Spinal cord (tissue), 10 donors: ENCODE data around the gene TMEM69. TPM values are rescaled to one million over a fixed set of nuclear protein-coding genes. Genes with fewer than 3 reads are reported as not detected.
"Not testable (repeated sequence)": the region's sequence is repeated elsewhere in the genome, so short reads cannot be mapped to it uniquely, and the experiment has no call there.

Source experiments
- DNase-seq, 6 donors: peaks; one replicate each; pipeline versions ENCODE4 v3.0.0 to v3.0.0-alpha.2; 2013 to 2015; ENCODE audit warnings: low spot score in 6 of 6, low read depth in 4 of 6
- H3K27ac ChIP-seq: one replicate; pipeline ENCODE4 v1.5.1; 2013; ENCODE audit warnings: low read depth, low read length, control low read depth
- H3K27me3 ChIP-seq: one replicate; pipeline ENCODE4 v1.6.1; 2013; ENCODE audit warnings: low read length; ENCODE audit not compliant: control insufficient read depth, insufficient read depth
- H3K36me3 ChIP-seq: one replicate; pipeline ENCODE4 v1.6.1; 2013; ENCODE audit warnings: low read length; ENCODE audit not compliant: control insufficient read depth, insufficient read depth
- H3K4me1 ChIP-seq: one replicate; pipeline ENCODE4 v1.6.1; 2013; ENCODE audit warnings: low read length; ENCODE audit not compliant: control insufficient read depth, insufficient read depth
- H3K4me3 ChIP-seq: one replicate; pipeline ENCODE4 v1.5.1; 2013; ENCODE audit warnings: low read depth, low read length, control low read depth
- H3K9me3 ChIP-seq: one replicate; pipeline ENCODE4 v1.6.1; 2013; ENCODE audit warnings: low read length; ENCODE audit not compliant: control insufficient read depth, insufficient read depth
- WGBS: methylation state at CpG from one replicate; pipeline ENCODE4 v1.1.5; 2013; ENCODE audit warnings: missing lambda C conversion rate; ENCODE audit not compliant: insufficient coverage; 5-methylcytosine and 5-hydroxymethylcytosine counted together
- polyA plus RNA-seq, 2 donors: library from polyadenylated mRNA; unstranded; fragments of 120-200 nt; gene quantifications; one replicate each; pipeline ENCODE4 v1.2.1, GENCODE V29; 2013; ENCODE audit not compliant: insufficient read length in 2 of 2
- total RNA-seq, 2 donors: library from RNA; depleted of rRNA in 1 of 2; stranded (reverse); fragments of 120-200 nt in 1 of 2; fragments of >200 nt in 1 of 2; gene quantifications; one replicate each; pipeline versions ENCODE4 v1.2.3 to v1.2.4, GENCODE V29; 2013 to 2014
- donor health status: healthy.

Gene TMEM69
- total and polyA plus RNA-seq, 4 donors: 14.2 to 30.7 (median 26.1) TPM

DNA sequence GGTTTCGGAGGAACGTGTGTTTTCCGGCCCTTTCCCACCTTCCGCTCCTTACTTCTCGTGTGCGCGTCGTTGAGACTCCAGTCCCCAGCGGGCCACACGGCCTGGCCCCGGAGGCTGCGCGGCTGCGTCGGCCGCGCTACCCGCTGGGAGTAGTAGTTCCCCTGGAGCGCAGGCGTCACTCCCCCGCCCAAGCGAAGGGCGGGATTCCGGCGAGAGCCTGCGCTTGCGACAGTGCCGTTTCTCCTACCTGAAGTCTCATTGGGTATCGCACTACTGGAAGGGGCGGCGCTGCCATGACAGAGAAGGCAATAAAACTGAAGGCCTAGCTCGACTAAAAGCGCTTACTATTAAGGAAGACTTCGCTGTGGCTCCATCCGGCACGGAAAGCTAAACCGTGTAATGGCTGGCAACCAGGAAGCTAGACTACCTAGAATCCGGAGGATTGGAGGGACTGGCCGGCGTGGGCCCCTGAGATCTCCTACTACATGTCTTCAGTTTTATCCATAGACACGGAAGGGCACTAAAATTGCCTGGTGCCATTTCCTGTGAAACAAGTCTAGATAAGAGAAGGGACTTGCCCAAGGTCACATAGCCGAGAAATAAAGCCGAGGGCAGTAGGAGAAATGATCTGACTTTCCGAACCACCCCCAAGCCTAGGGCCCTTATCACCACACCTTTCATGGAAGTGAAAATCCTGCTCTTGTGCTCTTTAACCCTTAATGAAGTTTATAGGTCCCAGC, 797 bp upstream of the TMEM69 start:
- WGBS: under 1% methylated on average over 41 of the region's 44 CpGs
- peaks cover 14% of the 10 kb centered on the region for H3K36me3 ChIP-seq
- peak; percentile 91 to 99 (median 95) for DNase-seq
- H3K27ac ChIP-seq: peak overlapping the region; percentile 100
- H3K9me3 ChIP-seq: no peaks in the 10 kb centered on the region
- H3K4me1 ChIP-seq: peaks cover 29% of the 10 kb centered on the region
- no peaks in the 10 kb centered on the region for H3K27me3 ChIP-seq
- H3K4me3 ChIP-seq: peak overlapping the region; percentile 100

DNA sequence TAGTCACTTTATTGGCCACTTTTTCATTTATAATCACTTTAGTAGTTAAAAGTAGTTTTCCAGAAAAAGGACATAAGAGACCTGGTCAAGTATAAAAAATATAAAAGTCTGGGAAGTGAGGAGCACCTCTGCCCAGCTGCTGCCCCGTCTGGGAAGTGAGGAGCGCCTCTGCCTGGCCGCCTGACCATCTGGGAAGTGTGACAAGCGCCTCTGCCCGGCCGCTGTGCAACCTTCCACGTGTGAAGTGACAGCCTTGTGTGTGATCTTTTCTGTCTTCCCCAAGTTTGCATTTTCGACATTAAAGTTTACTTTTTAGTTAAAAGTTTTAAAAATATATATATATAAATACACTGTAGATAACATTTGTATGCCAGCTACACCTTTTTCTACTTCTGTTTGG, 5.8 kb downstream of the TMEM69 start:
- WGBS: 95% methylated on average over 4 of the region's 8 CpGs
- peaks cover 41% of the 10 kb centered on the region for H3K36me3 ChIP-seq

DNA sequence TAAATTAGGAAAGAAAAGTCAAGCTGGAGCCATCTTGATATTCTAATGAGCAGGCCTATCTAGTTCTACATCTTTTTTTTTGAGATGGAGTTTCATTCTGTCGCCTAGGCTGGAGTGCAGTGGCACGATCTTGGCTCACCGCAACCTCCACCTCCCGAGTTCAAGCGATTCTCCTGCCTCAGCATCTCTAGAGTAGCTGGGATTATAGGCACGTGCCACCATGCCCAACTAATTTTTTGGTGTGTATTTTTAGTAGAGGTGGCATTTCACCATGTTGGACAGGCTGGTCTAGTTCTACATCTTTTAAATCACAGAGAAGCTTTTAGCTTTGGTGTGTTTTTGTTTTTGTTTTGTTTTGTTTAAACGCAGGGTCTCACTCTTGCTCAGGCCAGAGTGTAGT, 6.8 kb downstream of the TMEM69 start:
- H3K27ac ChIP-seq: no peak overlapping the region
- peaks cover 38% of the 10 kb centered on the region for H3K36me3 ChIP-seq
- no peaks in the 10 kb centered on the region for H3K27me3 ChIP-seq
- no peaks in the 10 kb centered on the region for H3K9me3 ChIP-seq
- no peak overlapping the region for H3K4me3 ChIP-seq
- peaks cover 5% of the 10 kb centered on the region for H3K4me1 ChIP-seq
- DNase-seq: no peak
- 100% methylated on average over 1 of the region's 7 CpGs for WGBS

More for the DNA sequence above, 5.8 kb downstream of the TMEM69 start:
- not testable (repeated sequence) for H3K4me3 ChIP-seq, H3K27ac ChIP-seq, DNase-seq, H3K27me3 ChIP-seq, H3K9me3 ChIP-seq
- peaks cover 14% of the 10 kb centered on the region for H3K4me1 ChIP-seq

DNA sequence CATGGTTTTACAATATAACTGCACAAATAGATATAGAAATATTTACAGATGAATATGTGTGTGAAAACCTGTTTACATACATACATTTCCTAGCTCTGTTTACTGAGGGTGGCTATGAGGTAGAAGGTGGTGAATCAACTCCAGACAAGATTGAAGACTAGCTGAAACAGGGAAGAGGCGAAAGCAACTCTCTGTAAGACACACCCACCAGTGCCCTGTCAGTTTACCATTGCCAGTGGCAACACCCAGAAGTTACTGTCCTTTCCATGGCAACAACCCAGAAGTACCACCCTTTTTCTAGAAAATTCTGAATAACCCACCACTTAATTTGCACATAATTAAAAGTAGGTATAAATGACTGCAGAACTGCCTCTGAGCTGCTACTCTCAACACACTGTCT, 16.7 kb downstream of the TMEM69 start:
- H3K4me1 ChIP-seq: no peaks in the 10 kb centered on the region
- no peaks in the 10 kb centered on the region for H3K27me3 ChIP-seq
- peaks cover 19% of the 10 kb centered on the region for H3K36me3 ChIP-seq
- DNase-seq: no peak
- H3K27ac ChIP-seq: no peak overlapping the region
- no CpG with 5 or more reads among the region's 1 CpG for WGBS
- no peaks in the 10 kb centered on the region for H3K9me3 ChIP-seq
- no peak overlapping the region for H3K4me3 ChIP-seq

DNA sequence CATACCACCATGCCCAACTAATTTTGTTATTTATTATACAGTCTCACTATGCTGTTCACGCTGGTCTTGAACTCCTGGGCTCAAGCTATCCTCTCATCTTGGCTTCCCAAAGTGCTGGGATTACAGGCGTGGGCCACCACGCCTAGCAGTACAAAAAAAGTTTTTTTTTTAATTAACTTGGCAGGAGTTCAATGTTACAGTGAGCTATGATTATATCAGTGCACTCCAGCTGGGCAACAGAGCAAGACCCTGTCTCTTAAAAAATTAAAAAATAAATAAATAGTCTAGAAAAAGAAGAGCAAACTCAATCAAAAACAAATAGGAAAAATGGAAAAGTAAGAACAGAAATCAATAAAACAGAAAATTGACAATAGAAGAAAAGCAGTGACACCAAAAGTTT, 25.7 kb downstream of the TMEM69 start:
- no peak for DNase-seq
- Histone ChIP-seq H3K27ac (no peak overlapping the region), H3K4me1 (no peaks in the 10 kb centered on the region), H3K27me3 (no peaks in the 10 kb centered on the region), H3K9me3 (no peaks in the 10 kb centered on the region), H3K4me3 (no peak overlapping the region), H3K36me3 (peaks cover 20% of the 10 kb centered on the region)
- WGBS: no CpG with 5 or more reads among the region's 3 CpGs

DNA sequence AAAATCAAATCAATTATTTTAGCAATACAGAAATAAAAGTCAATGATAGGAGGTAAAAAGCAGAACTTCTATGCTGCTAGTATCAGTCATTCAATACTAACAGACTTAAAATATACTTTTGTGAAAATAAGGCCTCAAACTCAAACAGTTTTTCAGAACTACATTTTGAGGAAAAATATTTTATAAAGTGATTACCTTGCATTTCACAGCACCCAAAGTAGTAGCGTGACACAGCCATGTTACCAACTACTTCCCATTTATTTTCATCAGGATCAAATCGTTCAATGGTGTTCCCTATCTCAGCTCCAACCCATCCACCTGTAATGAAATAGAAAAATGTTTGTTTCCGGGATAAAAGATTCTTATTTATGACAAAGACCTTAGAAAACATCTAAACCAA, 28.7 kb downstream of the TMEM69 start:
- peaks cover 12% of the 10 kb centered on the region for H3K36me3 ChIP-seq
- no peak for DNase-seq
- WGBS: no CpG with 5 or more reads among the region's 3 CpGs
- H3K4me3 ChIP-seq: no peak overlapping the region
- H3K9me3 ChIP-seq: no peaks in the 10 kb centered on the region
- no peaks in the 10 kb centered on the region for H3K27me3 ChIP-seq
- H3K27ac ChIP-seq: no peak overlapping the region
- no peaks in the 10 kb centered on the region for H3K4me1 ChIP-seq

DNA sequence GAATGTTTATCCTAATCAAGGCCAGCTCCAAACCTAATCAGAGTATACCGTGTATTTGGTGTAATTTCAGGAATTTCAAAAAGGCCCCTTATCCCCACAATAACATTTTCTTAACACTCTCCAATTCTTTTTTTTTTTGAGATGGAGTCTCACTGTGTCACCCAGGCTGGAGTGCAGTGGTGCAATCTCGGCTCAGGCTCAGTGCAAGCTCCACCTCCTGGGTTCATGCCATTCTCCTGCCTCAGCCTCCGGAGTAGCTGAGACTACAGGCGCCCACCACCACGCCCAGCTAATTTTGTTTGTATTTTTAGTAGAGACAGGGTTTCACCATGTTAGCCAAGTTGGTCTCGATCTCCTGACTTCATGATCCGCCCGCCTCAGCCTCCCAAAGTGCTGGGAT, 29.4 kb downstream of the TMEM69 start:
- WGBS: 87% methylated on average over 4 of the region's 8 CpGs
- peaks cover 12% of the 10 kb centered on the region for H3K36me3 ChIP-seq
- H3K4me3 ChIP-seq, H3K4me1 ChIP-seq, H3K9me3 ChIP-seq, DNase-seq, H3K27ac ChIP-seq, H3K27me3 ChIP-seq: not testable (repeated sequence)

DNA sequence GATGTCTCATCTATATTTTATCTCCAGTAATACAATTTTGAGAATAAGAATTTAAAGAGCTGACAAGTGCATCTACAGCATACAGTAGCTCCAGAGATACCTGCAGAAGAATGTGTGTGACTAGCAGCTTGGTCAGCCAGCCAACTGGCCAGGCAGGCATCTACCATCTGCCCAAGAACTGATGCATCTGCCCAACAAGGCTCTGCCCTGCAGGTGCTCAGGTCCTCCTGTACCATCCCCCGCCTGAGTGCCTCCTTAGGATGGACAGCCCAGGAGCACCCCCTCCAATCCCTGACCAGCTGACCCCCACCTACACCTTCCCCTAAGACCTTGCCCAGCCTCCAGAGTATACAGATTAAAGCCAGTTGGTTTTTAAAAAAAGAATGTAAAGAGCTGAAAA, 30.3 kb downstream of the TMEM69 start:
- no peak for DNase-seq
- WGBS: no CpG with 5 or more reads among the region's 1 CpG
- no peaks in the 10 kb centered on the region for H3K9me3 ChIP-seq
- peaks cover 10% of the 10 kb centered on the region for H3K36me3 ChIP-seq
- no peak overlapping the region for H3K4me3 ChIP-seq
- no peak overlapping the region for H3K27ac ChIP-seq
- no peaks in the 10 kb centered on the region for H3K4me1 ChIP-seq
- no peaks in the 10 kb centered on the region for H3K27me3 ChIP-seq

DNA sequence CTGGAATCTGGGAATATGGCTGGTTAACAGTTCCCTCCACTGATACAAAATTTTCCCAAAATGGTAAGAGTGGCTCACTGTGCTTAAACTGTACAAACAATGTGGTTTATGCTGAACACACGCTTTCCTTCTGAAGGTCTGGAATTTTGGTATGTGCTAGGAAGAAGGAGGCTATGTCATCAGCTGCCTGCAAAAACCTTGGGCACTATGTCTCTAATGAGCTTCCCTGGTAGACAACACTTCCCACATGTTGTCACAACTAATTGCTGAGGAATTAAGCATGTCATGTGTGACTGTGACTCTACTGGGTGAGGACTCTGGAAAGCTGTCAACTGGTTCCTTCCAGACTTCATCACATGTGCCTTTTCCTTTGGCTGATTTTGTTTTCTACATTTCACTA, 33.2 kb downstream of the TMEM69 start:
- no peaks in the 10 kb centered on the region for H3K27me3 ChIP-seq
- H3K4me1 ChIP-seq: no peaks in the 10 kb centered on the region
- H3K27ac ChIP-seq: no peak overlapping the region
- WGBS: 60% methylated on average over 1 of the region's 1 CpG
- H3K9me3 ChIP-seq: no peaks in the 10 kb centered on the region
- no peak overlapping the region for H3K4me3 ChIP-seq
- no peak for DNase-seq
- H3K36me3 ChIP-seq: peaks cover 5% of the 10 kb centered on the region

DNA sequence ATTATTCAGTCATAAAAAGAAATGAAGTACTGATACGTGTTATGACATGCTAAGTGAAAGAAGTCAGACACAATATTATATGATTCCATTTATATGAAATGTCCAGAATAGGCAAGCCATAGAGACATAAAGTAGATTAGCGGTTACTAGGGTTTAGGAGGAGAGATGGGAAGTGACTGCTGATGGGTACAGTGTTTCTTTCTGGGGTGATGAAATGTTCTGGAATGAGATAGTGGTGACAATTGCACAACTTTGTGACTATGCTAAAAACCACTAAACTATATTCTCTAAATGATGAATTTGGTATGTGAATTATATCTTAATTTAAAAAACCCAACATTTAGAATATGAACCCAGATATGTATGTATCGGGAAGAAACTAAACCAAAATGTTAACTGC, 34.8 kb downstream of the TMEM69 start:
- Histone ChIP-seq H3K4me1 (no peaks in the 10 kb centered on the region), H3K36me3 (peaks cover 5% of the 10 kb centered on the region), H3K27ac (no peak overlapping the region), H3K9me3 (no peaks in the 10 kb centered on the region), H3K27me3 (no peaks in the 10 kb centered on the region), H3K4me3 (no peak overlapping the region)
- no peak for DNase-seq
- WGBS: no CpG with 5 or more reads among the region's 3 CpGs
